OCI-LY7 (cell line): ENCODE measurements around the gene CNTN6. TPM values are rescaled to one million over a fixed set of nuclear protein-coding genes. Genes with fewer than 3 reads are reported as not detected.

ENCODE experiments used
- BruUV-seq: library from RNA; stranded (reverse); fragments of 400-500 nt; replicated peaks from 2 replicates; lab custom pipeline; 2021; lab: Mats Ljungman, UMichigan
- CTCF ChIA-PET: fragments of 300-600 bp; sonication (Branson Sonifier 250); formaldehyde crosslinking; loops from one replicate; lab custom pipeline; 2022; ENCODE audit warnings: antibody characterized with exemption; ENCODE audit not compliant: unreplicated experiment; lab: Charles Lee
- POLR2A ChIA-PET: fragments of 300-600 bp; sonication (Branson Sonifier 250); formaldehyde crosslinking; loops from one replicate; lab custom pipeline; 2022; ENCODE audit warnings: antibody characterized with exemption; lab: Charles Lee
- DNase-seq: peaks from one replicate; pipeline ENCODE4 v3.0.0-alpha.2; 2015; ENCODE audit warnings: low spot score
- H2AFZ ChIP-seq: fragments of 200-600 bp; sonication (generic), shearing (Covaris generic); 2 replicates; pipeline ENCODE4 v1.6.1; 2014; ENCODE audit warnings: mild to moderate bottlenecking, antibody characterized with exemption, low read length, moderate library complexity
- H3K27ac ChIP-seq: fragments of 200-600 bp; sonication (generic); 2 replicates; pipeline ENCODE4 v1.5.1; 2014; ENCODE audit warnings: mixed run types, low read depth, mild to moderate bottlenecking, moderate library complexity, low read length, inconsistent platforms; ENCODE audit not compliant: poor library complexity, severe bottlenecking
- H3K36me3 ChIP-seq: fragments of 200-600 bp; sonication (generic); 2 replicates; pipeline ENCODE4 v1.6.1; 2014; ENCODE audit warnings: mild to moderate bottlenecking, antibody characterized with exemption, low read length, moderate library complexity, mixed read lengths; ENCODE audit not compliant: insufficient read depth
- H3K4me1 ChIP-seq: fragments of 200-600 bp; sonication (generic); 2 replicates; pipeline ENCODE4 v1.5.1; 2014; ENCODE audit warnings: mild to moderate bottlenecking, low read length; ENCODE audit not compliant: insufficient read depth, poor library complexity, severe bottlenecking
- H3K4me2 ChIP-seq: fragments of 200-600 bp; sonication (generic); 2 replicates; pipeline ENCODE4 v1.6.1; 2014; ENCODE audit warnings: mild to moderate bottlenecking, low read length
- H3K4me3 ChIP-seq: fragments of 200-600 bp; sonication (generic); 2 replicates; pipeline ENCODE4 v1.5.1; 2014; ENCODE audit warnings: mild to moderate bottlenecking, low read depth, low read length; ENCODE audit not compliant: poor library complexity, severe bottlenecking
- H3K79me2 ChIP-seq: fragments of 200-600 bp; sonication (generic); 2 replicates; pipeline ENCODE4 v1.6.1; 2016; ENCODE audit warnings: low read depth, mild to moderate bottlenecking, low read length, moderate library complexity, mixed read lengths; ENCODE audit not compliant: insufficient read depth
- H3K9me2 ChIP-seq: fragments of 200-600 bp; sonication (generic); 2 replicates; pipeline ENCODE4 v1.6.1; 2016; ENCODE audit warnings: mild to moderate bottlenecking, low read length, mixed read lengths; ENCODE audit not compliant: insufficient read depth
- H3K9me3 ChIP-seq: fragments of 200-600 bp; sonication (generic); 2 replicates; pipeline ENCODE4 v1.6.1; 2014; ENCODE audit warnings: mild to moderate bottlenecking, mixed run types, low read length, mixed read lengths
- H4K20me1 ChIP-seq: fragments of 200-600 bp; sonication (generic); 2 replicates; pipeline ENCODE4 v1.6.1; 2014; ENCODE audit warnings: mild to moderate bottlenecking, antibody characterized with exemption, low read length, moderate library complexity, mixed read lengths; ENCODE audit not compliant: insufficient read depth
- EZH2phosphoT487 ChIP-seq: fragments of 200-600 bp; sonication (generic); IDR thresholded peaks from 2 replicates; pipeline ENCODE4 v1.6.1; 2018; ENCODE audit warnings: low read depth, borderline replicate concordance, mild to moderate bottlenecking, mixed run types, antibody characterized with exemption, low read length, moderate library complexity, mixed read lengths
- intact Hi-C: fragments of 100-400 bp; cut with micrococcal nuclease; formaldehyde crosslinking; loops from one replicate; pipeline ENCODE4 v1.10.0; 2022; ENCODE audit not compliant: unreplicated experiment
- total RNA-seq, 2 experiments: library from RNA; depleted of rRNA in 1 of 2; stranded (reverse); fragments of >200 nt in 1 of 2; shearing (Covaris generic) in 1 of 2; gene quantifications; 2 replicates each; pipeline ENCODE4 v1.2.3, GENCODE V29; 2014 to 2022
- TF ChIP-seq, protein P1 (sequence below): fragments of 200-600 bp; sonication (generic); conservative IDR thresholded peaks from 2 replicates; pipeline ENCODE4 v1.5.1; 2014; ENCODE audit warnings: mild to moderate bottlenecking, antibody characterized with exemption, low read length, moderate library complexity, mixed read lengths

CNTN6 gene
- total RNA-seq, 2 experiments from 2014 or later, result not detected

DNA sequence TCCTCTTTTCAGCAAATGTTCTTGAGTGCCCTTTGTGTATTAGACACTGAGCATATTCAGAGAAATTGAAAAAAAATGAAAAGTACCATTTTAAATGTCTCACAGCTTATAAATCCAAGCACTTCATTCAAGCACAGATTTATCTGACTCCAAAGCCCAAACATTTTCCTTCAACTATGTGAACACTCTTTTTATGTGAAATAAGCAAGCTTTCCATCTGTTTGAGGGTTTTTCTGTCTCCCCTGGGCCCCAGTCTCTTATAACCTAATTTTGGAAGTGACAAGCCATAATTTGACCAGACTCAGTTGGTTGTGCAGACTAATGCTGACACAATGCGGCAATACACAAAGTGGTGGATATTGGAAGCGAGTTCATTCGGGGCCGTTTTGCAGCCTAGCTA lies 170.3 kb downstream of the CNTN6 start:
- Histone ChIP-seq H3K4me1 (no peaks in the 10 kb centered on the region), H3K9me3 (no peaks in the 10 kb centered on the region), H3K79me2 (no peaks in the 10 kb centered on the region), H3K4me3 (no peak overlapping the region), H3K4me2 (no peak overlapping the region), H3K27ac (no peak overlapping the region), H3K36me3 (no peaks in the 10 kb centered on the region), H4K20me1 (no peaks in the 10 kb centered on the region), H2AFZ (no peak overlapping the region), H3K9me2 (no peaks in the 10 kb centered on the region)
- TF ChIP-seq, protein P1, sequence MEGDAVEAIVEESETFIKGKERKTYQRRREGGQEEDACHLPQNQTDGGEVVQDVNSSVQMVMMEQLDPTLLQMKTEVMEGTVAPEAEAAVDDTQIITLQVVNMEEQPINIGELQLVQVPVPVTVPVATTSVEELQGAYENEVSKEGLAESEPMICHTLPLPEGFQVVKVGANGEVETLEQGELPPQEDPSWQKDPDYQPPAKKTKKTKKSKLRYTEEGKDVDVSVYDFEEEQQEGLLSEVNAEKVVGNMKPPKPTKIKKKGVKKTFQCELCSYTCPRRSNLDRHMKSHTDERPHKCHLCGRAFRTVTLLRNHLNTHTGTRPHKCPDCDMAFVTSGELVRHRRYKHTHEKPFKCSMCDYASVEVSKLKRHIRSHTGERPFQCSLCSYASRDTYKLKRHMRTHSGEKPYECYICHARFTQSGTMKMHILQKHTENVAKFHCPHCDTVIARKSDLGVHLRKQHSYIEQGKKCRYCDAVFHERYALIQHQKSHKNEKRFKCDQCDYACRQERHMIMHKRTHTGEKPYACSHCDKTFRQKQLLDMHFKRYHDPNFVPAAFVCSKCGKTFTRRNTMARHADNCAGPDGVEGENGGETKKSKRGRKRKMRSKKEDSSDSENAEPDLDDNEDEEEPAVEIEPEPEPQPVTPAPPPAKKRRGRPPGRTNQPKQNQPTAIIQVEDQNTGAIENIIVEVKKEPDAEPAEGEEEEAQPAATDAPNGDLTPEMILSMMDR, result no peak
- no peak for TF ChIP-seq EZH2phosphoT487
- CTCF ChIA-PET, result no interaction called here
- intact Hi-C loops, result no loop called here
- no peak for DNase-seq
- no TSS peak for BruUV-seq
- POLR2A ChIA-PET, result no interaction called here

DNA sequence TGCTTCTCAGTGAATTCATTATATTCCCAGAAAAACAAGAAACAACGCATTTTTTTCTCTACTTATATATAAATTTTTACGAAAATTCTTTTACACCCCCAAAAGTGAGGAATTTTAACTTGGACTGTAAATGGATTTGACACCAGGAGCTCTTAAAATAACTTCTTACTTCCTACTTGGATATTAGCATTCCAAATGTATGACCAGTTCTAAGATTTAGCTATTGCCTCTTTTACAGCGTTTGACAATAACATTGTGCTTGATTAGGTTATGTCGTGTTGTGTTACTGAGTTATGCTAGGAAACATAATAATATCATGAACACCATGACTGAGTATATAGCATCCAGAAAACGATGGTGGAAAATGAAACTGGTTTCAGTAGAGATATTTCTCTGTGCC lies 177.0 kb downstream of the CNTN6 start:
- intact Hi-C loops, result no loop called here

DNA sequence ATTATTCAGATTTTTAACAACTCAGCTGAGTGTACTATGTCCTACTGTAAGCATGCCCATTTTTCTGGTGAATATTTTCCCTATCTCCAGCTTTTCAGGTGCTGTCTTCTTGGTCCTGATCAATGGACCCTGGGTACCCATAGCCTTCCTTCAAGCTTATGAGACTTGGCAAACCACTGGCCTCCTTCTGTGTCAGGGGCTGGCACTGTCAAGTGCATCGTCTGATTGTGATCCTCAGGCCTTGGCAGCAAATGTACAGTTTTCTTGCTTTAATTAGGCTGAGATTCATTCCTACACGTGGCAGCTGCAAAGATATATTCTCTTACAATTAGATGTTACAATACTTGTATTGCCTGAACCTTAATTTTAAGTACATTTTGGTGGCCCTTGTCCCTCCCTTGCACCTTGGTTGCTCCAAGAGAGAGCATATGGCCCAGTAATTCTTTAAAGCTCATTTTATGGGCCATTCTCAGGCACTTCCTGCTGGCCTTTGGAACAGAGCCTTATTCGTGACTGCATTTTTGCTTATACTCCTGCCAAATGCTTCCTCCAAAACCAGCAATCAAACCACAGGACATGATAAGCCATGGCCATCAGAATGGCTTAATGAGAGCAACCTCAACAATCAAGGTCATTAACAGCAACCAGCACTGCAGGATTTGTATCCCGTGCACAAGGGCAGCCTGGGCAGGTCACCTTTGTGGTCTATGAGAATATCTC lies 179.9 kb downstream of the CNTN6 start:
- Histone ChIP-seq H3K27ac (no peak overlapping the region), H3K4me2 (no peak overlapping the region), H3K9me3 (no peaks in the 10 kb centered on the region), H4K20me1 (no peaks in the 10 kb centered on the region), H3K4me1 (no peaks in the 10 kb centered on the region), H3K36me3 (no peaks in the 10 kb centered on the region), H2AFZ (no peak overlapping the region), H3K9me2 (no peaks in the 10 kb centered on the region), H3K4me3 (no peak overlapping the region), H3K79me2 (no peaks in the 10 kb centered on the region)
- TF ChIP-seq EZH2phosphoT487, result no peak
- TF ChIP-seq, protein P1, result no peak
- POLR2A ChIA-PET, result no interaction called here
- CTCF ChIA-PET, result no interaction called here
- no TSS peak for BruUV-seq
- intact Hi-C loops, result no loop called here
- no peak for DNase-seq

More for the DNA sequence above, 177.0 kb downstream of the CNTN6 start:
- Histone ChIP-seq H2AFZ (no peak overlapping the region), H3K36me3 (no peaks in the 10 kb centered on the region), H3K9me3 (no peaks in the 10 kb centered on the region), H3K4me1 (no peaks in the 10 kb centered on the region), H4K20me1 (no peaks in the 10 kb centered on the region), H3K79me2 (no peaks in the 10 kb centered on the region), H3K27ac (no peak overlapping the region), H3K4me3 (no peak overlapping the region), H3K9me2 (no peaks in the 10 kb centered on the region), H3K4me2 (no peak overlapping the region)
- POLR2A ChIA-PET, result interaction anchor here (0.7 kb wide), 1 partner anchor 10 kb away, joined by 3 read pairs; no protein-coding TSS in a partner anchor
- CTCF ChIA-PET, result no interaction called here
- no TSS peak for BruUV-seq
- TF ChIP-seq, protein P1, result no peak
- TF ChIP-seq EZH2phosphoT487, result no peak
- no peak for DNase-seq
